ENCODE measurements around the gene COX6A2. TPM values are rescaled to one million over a fixed set of nuclear protein-coding genes. Genes with fewer than 3 reads are reported as not detected.

Gene COX6A2
- total RNA-seq, 1 experiment from 2014 or later: not detected

DNA sequence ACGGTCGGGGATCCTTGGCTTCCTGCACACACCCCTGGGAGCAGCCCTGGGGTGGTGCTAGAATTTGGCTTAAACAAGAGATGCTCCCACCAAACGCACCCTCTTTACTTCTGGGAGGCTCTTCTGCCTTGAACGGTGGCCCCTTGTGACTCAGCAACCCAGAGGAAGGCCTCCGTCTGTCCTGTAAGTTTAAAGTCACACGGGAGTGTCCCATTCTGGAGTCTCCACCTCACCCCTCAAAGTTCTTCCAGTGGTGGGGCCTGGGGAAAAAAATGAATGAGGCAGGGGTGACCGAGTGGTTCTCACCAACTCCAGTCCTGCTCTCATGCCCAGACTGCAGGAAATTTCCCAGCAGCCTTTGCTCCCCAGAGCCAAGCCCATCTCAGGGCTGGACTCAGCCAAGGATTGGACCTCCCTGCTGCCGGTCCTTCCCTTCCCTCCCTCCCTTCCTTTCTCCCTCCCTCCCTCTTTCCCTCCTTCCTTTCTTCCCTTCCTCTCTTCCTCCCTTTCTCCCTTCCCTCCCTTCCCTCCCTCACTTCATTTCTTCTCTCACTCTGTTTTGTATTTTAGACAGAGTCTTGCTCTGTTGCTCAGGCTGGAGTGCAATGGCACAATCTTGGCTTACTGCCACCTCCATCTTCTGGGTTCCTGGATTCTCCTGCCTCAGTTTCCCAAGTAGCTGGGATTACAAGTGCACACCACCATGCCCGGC, 23.7 kb downstream of the COX6A2 start:
- H3K27me3 Mint-ChIP-seq (ENCODE audit: low read depth): no peaks in the 10 kb centered on the region
- peaks cover 6% of the 10 kb centered on the region for H3K9me3 Mint-ChIP-seq
- no peak for DNase-seq (ENCODE audit: low spot score)
- no peaks in the 10 kb centered on the region for H3K36me3 Mint-ChIP-seq
- TF ChIP-seq ZNF121 (CRISPR knock-in tag; IDR thresholded peaks at IDR 0.05) (no peak), USF1 (CRISPR knock-in tag; IDR thresholded peaks at IDR 0.05) (no peak), ZNF671 (CRISPR knock-in tag; IDR thresholded peaks at IDR 0.05) (no peak), ZBTB21 (CRISPR knock-in tag; IDR thresholded peaks at IDR 0.05; ENCODE audit: borderline replicate concordance) (no peak), ZBTB43 (CRISPR knock-in tag; IDR thresholded peaks at IDR 0.05) (no peak), CREB1 (CRISPR knock-in tag; IDR thresholded peaks at IDR 0.05) (no peak), TP53 (CRISPR knock-in tag; IDR thresholded peaks at IDR 0.05) (no peak)
- TF ChIP-seq, protein P1, sequence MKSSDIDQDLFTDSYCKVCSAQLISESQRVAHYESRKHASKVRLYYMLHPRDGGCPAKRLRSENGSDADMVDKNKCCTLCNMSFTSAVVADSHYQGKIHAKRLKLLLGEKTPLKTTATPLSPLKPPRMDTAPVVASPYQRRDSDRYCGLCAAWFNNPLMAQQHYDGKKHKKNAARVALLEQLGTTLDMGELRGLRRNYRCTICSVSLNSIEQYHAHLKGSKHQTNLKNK (CRISPR knock-in tag; IDR thresholded peaks at IDR 0.05): no peak
- H3K27ac Mint-ChIP-seq: no peak overlapping the region
- no peaks in the 10 kb centered on the region for H3K4me1 Mint-ChIP-seq
- ChIA-PET CTCF (interaction anchor here (0.7 to 1.3 kb wide), 3 partner anchors 22 to 38 kb away, joined by 3 to 9 read pairs (median 3); partner anchors contain the start of gene ZNF843), POLR2A (interaction anchor here (0.6 kb wide), 1 partner anchor 331 kb away, joined by 3 read pairs; the partner anchor contains the start of gene ZNF668)
- no peak overlapping the region for H3K4me3 Mint-ChIP-seq
- no peak for ATAC-seq

DNA sequence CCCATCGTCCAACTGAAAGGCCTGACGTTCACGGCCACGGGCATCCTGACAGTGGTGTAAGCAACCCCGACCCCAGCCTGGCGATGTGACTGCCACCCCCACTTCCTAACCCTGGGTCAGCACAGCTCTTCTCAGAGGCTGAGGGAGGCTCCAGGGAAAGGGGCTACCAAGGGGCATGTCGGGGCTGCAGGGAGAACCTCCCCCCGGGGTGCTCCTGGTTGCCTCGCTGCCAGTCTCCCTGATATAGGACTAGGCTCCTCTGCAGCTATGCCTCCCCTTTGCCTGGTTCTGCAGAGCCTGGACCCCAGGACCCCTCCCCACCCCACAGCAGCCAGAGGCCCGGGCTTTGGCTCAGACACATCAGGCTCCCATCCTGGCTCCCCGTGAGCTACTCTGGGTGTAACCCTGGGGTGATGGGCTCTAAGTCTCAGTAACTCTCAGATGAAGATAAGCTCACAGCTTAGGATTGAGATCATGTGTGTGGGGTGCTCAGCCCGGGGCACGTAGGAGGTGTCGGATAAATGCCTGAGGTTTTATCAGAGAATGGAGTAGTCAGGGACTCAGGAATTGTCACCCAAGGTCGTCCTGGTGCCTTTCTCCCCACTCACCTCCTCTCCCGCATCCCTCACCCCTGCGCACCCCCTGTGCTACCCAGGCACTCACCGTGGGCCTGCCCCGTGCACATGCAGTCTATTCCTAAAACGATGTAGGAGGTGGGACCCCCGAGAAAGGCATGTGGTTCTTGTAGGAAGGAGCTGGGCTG, 24.4 kb downstream of the COX6A2 start:
- Mint-ChIP-seq H3K4me3 (no peak overlapping the region), H3K27me3 (ENCODE audit: low read depth) (no peaks in the 10 kb centered on the region; the same call in 1 of the 2 replicates), H3K27ac (no peak overlapping the region), H3K9me3 (peaks cover 11% of the 10 kb centered on the region), H3K4me1 (no peaks in the 10 kb centered on the region), H3K36me3 (no peaks in the 10 kb centered on the region)
- ATAC-seq (no peak), DNase-seq (ENCODE audit: low spot score) (no peak)
- ChIA-PET CTCF (interaction anchor here (0.9 to 1.3 kb wide), 2 partner anchors 21 to 39 kb away, joined by 3 to 9 read pairs; partner anchors contain the start of gene ZNF843), POLR2A (interaction anchor here (0.6 kb wide), 1 partner anchor 330 kb away, joined by 3 read pairs; the partner anchor contains the start of gene ZNF668)
- TF ChIP-seq, protein P2, sequence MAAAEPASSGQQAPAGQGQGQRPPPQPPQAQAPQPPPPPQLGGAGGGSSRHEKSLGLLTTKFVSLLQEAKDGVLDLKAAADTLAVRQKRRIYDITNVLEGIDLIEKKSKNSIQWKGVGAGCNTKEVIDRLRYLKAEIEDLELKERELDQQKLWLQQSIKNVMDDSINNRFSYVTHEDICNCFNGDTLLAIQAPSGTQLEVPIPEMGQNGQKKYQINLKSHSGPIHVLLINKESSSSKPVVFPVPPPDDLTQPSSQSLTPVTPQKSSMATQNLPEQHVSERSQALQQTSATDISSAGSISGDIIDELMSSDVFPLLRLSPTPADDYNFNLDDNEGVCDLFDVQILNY (CRISPR knock-in tag; IDR thresholded peaks at IDR 0.05): no peak
- no peak for TF ChIP-seq HMGA2 (CRISPR knock-in tag; IDR thresholded peaks at IDR 0.05)
- TF ChIP-seq, protein P3, sequence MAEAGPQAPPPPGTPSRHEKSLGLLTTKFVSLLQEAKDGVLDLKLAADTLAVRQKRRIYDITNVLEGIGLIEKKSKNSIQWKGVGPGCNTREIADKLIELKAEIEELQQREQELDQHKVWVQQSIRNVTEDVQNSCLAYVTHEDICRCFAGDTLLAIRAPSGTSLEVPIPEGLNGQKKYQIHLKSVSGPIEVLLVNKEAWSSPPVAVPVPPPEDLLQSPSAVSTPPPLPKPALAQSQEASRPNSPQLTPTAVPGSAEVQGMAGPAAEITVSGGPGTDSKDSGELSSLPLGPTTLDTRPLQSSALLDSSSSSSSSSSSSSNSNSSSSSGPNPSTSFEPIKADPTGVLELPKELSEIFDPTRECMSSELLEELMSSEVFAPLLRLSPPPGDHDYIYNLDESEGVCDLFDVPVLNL (CRISPR knock-in tag; IDR thresholded peaks at IDR 0.05; ENCODE audit: borderline replicate concordance, low read depth): no peak
- TF ChIP-seq FOXJ3 (CRISPR knock-in tag; IDR thresholded peaks at IDR 0.05; ENCODE audit: borderline replicate concordance): no peak
- no peak for TF ChIP-seq CDX4 (CRISPR knock-in tag; IDR thresholded peaks at IDR 0.05; ENCODE audit: borderline replicate concordance)
- TF ChIP-seq FOXP1 (CRISPR knock-in tag; IDR thresholded peaks at IDR 0.05; ENCODE audit: borderline replicate concordance): no peak
- no peak for TF ChIP-seq ZNF317 (CRISPR knock-in tag; IDR thresholded peaks at IDR 0.05; ENCODE audit: borderline replicate concordance, low read depth)
- TF ChIP-seq ZNF219 (CRISPR knock-in tag; IDR thresholded peaks at IDR 0.05; ENCODE audit: borderline replicate concordance): no peak
- TF ChIP-seq GABPB1 (CRISPR knock-in tag; IDR thresholded peaks at IDR 0.05): no peak
- TF ChIP-seq ZNF263 (CRISPR knock-in tag; IDR thresholded peaks at IDR 0.05; ENCODE audit: low read depth): no peak
- no peak for TF ChIP-seq GTF2I (CRISPR knock-in tag; conservative IDR thresholded peaks at IDR 0.05)
- TF ChIP-seq RORB (CRISPR knock-in tag; IDR thresholded peaks at IDR 0.05): no peak
- no peak for TF ChIP-seq TEAD4 (CRISPR knock-in tag; IDR thresholded peaks at IDR 0.05)
- no peak for TF ChIP-seq NR3C1 (CRISPR knock-in tag; conservative IDR thresholded peaks at IDR 0.05; ENCODE audit: low read depth)
- TF ChIP-seq ZNF423 (CRISPR knock-in tag; IDR thresholded peaks at IDR 0.05): no peak
- TF ChIP-seq NR2C2 (CRISPR knock-in tag; IDR thresholded peaks at IDR 0.05): no peak
- TF ChIP-seq ZNF232 (CRISPR knock-in tag; IDR thresholded peaks at IDR 0.05): no peak
